Keratinocyte (primary cell): Measurements from ENCODE around the gene CHN2.

Experiments used
- EZH2 ChIP-seq: IDR thresholded peaks from one replicate; pipeline ENCODE4 v1.6.1; 2012; ENCODE audit warnings: inconsistent platforms, mild to moderate bottlenecking, low read length, moderate library complexity
- TF ChIP-seq, protein P1 (sequence below), 3 experiments: IDR thresholded peaks in 1 of 3; conservative IDR thresholded peaks in 1 of 3; optimal IDR thresholded peaks in 1 of 3; 2 replicates in 2 of 3; 3 replicates in 1 of 3; pipeline versions ENCODE3 to v1.5.1; 2011; ENCODE audit warnings: low read length in 3 of 3, mild to moderate bottlenecking in 3 of 3, moderate library complexity in 2 of 3, control low read depth in 1 of 3, inconsistent platforms in 1 of 3; ENCODE audit not compliant: insufficient read depth in 2 of 3; ENCODE audit errors: extremely low read depth in 1 of 3

DNA sequence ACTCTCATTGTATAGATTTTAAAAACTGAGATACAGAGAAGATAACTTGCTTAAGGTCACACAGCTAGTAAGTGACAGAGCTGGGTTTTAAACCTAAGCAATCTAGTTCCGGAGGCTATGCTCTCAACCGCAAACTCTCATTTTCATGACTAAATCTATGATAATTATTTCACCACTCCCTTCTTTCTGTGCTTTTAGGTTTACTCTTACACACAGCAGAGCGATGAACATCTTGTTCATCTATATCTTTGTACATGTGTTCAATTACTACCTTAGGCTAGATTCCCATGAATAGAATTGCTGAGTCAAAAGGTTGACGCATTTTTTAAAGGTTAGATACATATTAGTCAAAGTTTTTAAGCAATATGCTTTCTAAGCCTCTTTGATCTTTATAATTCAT lies 154.8 kb downstream of the CHN2 start:
- TF ChIP-seq, protein P1, sequence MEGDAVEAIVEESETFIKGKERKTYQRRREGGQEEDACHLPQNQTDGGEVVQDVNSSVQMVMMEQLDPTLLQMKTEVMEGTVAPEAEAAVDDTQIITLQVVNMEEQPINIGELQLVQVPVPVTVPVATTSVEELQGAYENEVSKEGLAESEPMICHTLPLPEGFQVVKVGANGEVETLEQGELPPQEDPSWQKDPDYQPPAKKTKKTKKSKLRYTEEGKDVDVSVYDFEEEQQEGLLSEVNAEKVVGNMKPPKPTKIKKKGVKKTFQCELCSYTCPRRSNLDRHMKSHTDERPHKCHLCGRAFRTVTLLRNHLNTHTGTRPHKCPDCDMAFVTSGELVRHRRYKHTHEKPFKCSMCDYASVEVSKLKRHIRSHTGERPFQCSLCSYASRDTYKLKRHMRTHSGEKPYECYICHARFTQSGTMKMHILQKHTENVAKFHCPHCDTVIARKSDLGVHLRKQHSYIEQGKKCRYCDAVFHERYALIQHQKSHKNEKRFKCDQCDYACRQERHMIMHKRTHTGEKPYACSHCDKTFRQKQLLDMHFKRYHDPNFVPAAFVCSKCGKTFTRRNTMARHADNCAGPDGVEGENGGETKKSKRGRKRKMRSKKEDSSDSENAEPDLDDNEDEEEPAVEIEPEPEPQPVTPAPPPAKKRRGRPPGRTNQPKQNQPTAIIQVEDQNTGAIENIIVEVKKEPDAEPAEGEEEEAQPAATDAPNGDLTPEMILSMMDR (optimal IDR thresholded peaks at IDR 0.05 in 1 of 3, IDR thresholded peaks at IDR 0.05 in 1 of 3, conservative IDR thresholded peaks at IDR 0.05 in 1 of 3; ENCODE audit: extremely low read depth in 1 of 3, insufficient read depth in 2 of 3, low read length in 3 of 3) = no peak
- TF ChIP-seq EZH2 = no peak
